Muscle layer of duodenum (tissue), 2 donors: ENCODE measurements around the gene KIAA1328.
"Not testable (repeated sequence)": the region's sequence is repeated elsewhere in the genome, so short reads cannot be mapped to it uniquely, and the experiment has no call there.

ENCODE experiments used
- H3K27ac ChIP-seq: one replicate; pipeline ENCODE4 v1.7.0; 2013; ENCODE audit warnings: mild to moderate bottlenecking, low read length
- H3K27me3 ChIP-seq: one replicate; pipeline ENCODE4 v1.7.0; 2013; ENCODE audit warnings: low read depth, mild to moderate bottlenecking, control low read depth, low read length
- H3K36me3 ChIP-seq, 2 donors: one replicate each; pipeline ENCODE4 v1.7.0; 2013; ENCODE audit warnings: low read length in 2 of 2, control low read depth in 1 of 2, mild to moderate bottlenecking in 1 of 2; ENCODE audit not compliant: insufficient read depth in 2 of 2, control insufficient read depth in 1 of 2
- H3K4me1 ChIP-seq, 2 donors: one replicate each; pipeline ENCODE4 v1.7.0; 2013; ENCODE audit warnings: low read length in 2 of 2, mild to moderate bottlenecking in 2 of 2, control low read depth in 1 of 2, moderate library complexity in 1 of 2; ENCODE audit not compliant: insufficient read depth in 2 of 2, control insufficient read depth in 1 of 2
- H3K4me3 ChIP-seq, 2 donors: one replicate each; pipeline ENCODE4 v1.7.0; 2013; ENCODE audit warnings: low read length in 2 of 2, low read depth in 1 of 2, mild to moderate bottlenecking in 1 of 2
- H3K9me3 ChIP-seq, 2 donors: one replicate each; pipeline ENCODE4 v1.7.0; 2013; ENCODE audit warnings: low read length in 2 of 2, control low read depth in 1 of 2, mild to moderate bottlenecking in 1 of 2; ENCODE audit not compliant: control insufficient read depth in 1 of 2
- donor health status: healthy.

The KIAA1328 gene

DNA sequence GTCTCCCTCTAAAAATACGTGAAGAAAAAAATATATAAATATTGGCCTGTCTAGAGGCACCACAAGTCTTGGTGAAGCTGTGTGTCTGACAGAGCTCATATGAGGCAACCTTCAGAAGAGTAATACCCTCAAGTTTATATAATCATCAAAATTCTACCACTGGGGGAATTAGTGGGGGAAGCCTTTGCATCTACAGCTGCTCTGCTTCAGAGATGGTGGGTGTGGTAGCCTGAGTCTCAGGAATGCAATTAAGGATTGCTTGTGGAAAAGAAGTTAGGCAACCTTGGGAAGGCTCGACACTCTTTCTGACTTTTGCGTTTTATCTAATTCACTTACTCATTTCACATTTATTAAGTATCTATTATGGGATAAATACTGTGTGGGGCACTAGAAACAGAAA, 17.5 kb upstream of the KIAA1328 start:
- H3K9me3 ChIP-seq = no peaks in the 10 kb centered on the region
- peaks cover 0 to 25% of the 10 kb centered on the region in 2 donors for H3K36me3 ChIP-seq
- no peak overlapping the region for H3K27ac ChIP-seq
- H3K4me1 ChIP-seq = peaks cover 0 to 4% of the 10 kb centered on the region in 2 donors
- H3K27me3 ChIP-seq = no peaks in the 10 kb centered on the region
- no peak overlapping the region for H3K4me3 ChIP-seq

DNA sequence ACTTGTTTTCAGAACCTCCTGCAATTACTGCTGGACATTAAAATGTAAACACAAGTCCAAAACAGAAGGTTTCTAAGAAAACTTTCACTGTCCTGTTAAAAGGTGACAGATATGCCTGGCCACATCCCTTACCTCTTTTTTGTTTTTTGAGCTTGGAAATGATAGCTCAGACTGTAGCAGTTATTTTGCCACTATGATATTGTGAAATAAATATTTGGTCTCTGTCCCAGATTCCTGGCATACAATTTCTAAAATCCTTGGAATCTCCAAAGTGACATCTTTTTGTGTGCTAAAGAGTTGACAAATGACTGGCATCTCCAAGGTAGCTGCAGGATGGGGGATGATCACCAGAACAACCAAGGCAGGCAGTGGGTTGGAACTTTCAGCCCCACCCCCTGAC, 17.0 kb upstream of the KIAA1328 start:
- Histone ChIP-seq H3K27me3 (no peaks in the 10 kb centered on the region), H3K27ac (no peak overlapping the region), H3K4me1 (peaks cover 0 to 4% of the 10 kb centered on the region in 2 donors), H3K36me3 (peaks cover 2 to 26% of the 10 kb centered on the region in 2 donors), H3K4me3 (no peak overlapping the region), H3K9me3 (no peaks in the 10 kb centered on the region)

DNA sequence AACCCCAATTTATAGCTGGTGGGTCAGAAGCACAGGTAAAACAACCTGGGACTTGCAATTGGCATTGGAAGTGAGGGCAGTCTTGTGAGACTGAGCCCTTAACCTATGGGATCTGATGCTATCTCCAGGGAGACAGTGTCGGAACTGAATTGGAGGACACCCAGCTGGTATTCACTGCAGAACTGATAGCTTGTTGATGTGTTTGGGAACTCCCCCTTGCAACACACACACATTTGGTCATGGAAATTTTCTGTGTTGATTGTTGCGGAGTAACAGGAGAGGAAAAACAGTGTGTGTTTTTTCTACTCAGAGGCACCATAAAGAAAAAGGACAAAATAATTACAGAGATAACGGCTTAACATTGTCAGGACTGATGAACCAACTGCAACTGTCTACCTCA, 16.2 kb upstream of the KIAA1328 start:
- Histone ChIP-seq H3K36me3 (peaks cover 5 to 24% of the 10 kb centered on the region in 2 donors), H3K27me3 (no peaks in the 10 kb centered on the region), H3K4me3 (no peak overlapping the region), H3K27ac (no peak overlapping the region), H3K4me1 (peaks cover 0 to 4% of the 10 kb centered on the region in 2 donors), H3K9me3 (no peaks in the 10 kb centered on the region)

DNA sequence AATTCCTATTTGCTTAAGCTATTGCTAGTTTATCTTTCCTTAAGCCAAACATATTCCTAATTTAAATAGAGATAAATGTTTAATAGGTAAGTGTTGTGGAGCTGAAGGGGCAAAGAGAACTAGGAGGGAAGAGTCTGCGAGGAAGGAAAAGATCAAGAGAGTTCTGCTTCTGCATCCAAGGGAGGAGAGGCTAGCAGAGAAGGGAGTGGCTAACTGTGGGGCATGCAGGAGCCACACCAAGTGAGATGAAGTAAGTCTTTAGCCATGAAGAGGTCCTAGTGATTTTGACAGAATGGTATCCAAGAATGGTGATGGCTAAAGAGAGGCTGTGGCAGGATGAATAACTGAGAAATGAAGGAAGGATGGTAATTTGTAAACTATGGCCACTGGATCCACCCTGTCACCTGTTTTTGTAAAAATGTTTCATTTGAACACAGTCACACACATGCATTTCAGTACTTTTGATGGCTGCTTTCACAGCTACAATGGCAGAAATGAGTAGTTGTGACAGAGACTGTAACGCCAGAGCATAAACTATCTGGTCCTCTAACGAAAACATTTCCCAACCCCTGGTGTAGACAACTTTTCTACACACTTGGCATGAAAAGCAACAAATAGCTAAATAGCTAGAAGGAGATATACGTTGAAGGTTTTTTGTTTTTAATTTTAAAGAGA, 15.7 kb upstream of the KIAA1328 start:
- Histone ChIP-seq H3K27me3 (no peaks in the 10 kb centered on the region), H3K4me3 (no peak overlapping the region), H3K27ac (no peak overlapping the region), H3K4me1 (peaks cover 0 to 4% of the 10 kb centered on the region in 2 donors), H3K36me3 (peaks cover 5 to 21% of the 10 kb centered on the region in 2 donors), H3K9me3 (no peaks in the 10 kb centered on the region)

DNA sequence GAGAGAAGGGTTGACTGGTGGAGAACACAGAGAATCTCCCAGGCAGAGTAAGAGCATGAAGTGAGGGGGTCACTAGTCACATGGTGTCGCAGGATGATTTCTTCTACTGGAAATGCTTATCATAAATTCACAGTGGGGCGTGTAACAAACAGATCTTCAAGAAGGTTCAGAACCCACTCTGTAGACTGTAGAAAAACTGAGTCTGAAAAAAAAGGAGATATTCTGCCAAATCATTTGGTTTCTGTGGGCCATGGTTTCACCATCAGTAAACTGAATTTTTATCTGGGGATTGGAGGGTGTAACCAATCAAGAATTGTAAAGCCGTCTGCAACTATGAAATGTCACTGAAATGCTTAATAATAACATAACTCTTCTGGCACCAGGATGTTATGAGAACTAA, 15.1 kb upstream of the KIAA1328 start:
- Histone ChIP-seq H3K27me3 (no peaks in the 10 kb centered on the region), H3K4me1 (peaks cover 0 to 4% of the 10 kb centered on the region in 2 donors), H3K4me3 (no peak overlapping the region), H3K36me3 (peaks cover 5 to 26% of the 10 kb centered on the region in 2 donors), H3K27ac (no peak overlapping the region), H3K9me3 (no peaks in the 10 kb centered on the region)

DNA sequence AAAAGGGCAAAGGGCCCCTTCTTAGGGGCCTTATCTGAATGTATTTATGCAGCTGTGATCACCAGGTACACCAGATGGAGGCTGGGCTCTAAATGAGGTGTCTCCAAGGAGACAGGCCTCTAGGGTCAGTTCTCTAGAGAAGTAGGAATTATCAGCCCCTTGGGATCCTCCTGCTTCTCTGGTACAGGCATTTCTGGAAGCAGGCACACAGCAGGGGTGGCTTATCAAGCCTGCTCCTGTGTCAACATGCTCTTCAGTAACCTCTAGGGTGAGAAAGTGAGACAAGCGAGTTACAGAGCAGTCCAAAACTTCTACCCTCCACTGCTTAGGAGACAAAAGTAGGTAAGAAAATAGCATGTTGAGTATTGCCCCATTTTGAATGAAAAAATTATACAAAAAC, 13.9 kb upstream of the KIAA1328 start:
- H3K27ac ChIP-seq = no peak overlapping the region
- H3K9me3 ChIP-seq = no peaks in the 10 kb centered on the region
- H3K27me3 ChIP-seq = no peaks in the 10 kb centered on the region
- H3K4me1 ChIP-seq = peaks cover 0 to 4% of the 10 kb centered on the region in 2 donors
- no peak overlapping the region for H3K4me3 ChIP-seq
- peaks cover 5 to 26% of the 10 kb centered on the region in 2 donors for H3K36me3 ChIP-seq

DNA sequence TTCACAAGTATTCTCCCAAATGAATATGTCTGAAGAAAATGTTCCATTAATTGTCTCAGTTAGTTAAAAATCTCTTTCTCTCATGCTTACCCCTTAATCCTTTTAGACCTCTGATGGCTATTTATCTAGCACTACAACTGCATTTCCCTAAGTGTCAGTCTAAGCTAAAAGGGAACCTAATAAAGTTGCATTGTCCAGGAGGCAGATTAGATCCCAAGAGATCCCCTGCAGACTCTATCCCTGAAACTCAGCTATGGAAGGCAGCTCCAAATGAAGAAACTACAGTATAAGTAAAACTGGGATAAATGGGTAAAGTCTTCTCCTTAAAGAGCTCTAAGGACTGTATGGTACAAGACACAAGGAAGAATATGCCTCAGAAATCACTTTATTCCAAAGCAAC, 12.8 kb upstream of the KIAA1328 start:
- H3K4me3 ChIP-seq, H3K9me3 ChIP-seq, H3K4me1 ChIP-seq, H3K27me3 ChIP-seq, H3K27ac ChIP-seq: not testable (repeated sequence)
- H3K36me3 ChIP-seq = peaks cover 5 to 22% of the 10 kb centered on the region in 2 donors

DNA sequence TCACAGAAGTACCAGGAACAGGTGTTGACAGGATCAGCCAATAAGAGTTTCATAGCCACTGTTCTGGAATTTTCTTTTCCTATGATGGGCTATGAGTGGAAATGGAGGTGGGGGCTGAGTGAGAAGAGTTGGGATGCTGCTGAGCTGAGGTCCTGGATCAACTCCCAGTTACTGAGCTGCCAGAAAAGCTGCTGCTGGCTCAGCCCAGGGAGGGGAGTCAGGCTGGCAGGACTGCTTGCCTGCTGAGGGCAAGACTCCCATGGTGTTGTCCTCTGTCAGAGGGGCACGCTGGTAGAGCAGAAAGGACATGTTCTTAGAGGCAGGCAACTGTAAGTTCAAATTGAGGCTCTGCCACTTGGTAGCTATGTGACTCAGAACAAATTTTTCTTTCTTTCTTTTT, 11.9 kb upstream of the KIAA1328 start:
- Histone ChIP-seq H3K27me3 (no peaks in the 10 kb centered on the region), H3K4me1 (peaks cover 0 to 2% of the 10 kb centered on the region in 2 donors), H3K4me3 (no peak overlapping the region), H3K36me3 (peaks cover 5 to 21% of the 10 kb centered on the region in 2 donors), H3K9me3 (no peaks in the 10 kb centered on the region), H3K27ac (no peak overlapping the region)

DNA sequence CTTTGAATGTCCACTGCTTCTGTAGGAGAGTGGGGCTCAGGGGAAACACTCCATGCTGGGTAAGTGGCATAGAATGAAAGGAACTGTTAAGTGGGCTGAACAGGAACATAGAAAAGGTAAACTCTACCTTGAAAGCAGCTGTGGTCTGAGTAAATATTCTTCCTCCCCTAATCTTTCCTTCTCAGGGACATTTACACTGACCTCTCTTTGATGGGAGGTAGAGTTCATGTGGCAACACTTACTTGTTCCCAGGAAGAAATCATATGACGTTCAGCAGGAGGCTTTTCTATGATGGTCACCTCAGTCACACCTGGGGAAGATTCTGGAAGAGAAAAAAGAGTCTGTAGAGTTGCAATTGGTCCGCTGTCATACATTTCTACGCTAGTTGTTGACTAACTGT, 10.3 kb upstream of the KIAA1328 start:
- H3K27ac ChIP-seq = no peak overlapping the region

DNA sequence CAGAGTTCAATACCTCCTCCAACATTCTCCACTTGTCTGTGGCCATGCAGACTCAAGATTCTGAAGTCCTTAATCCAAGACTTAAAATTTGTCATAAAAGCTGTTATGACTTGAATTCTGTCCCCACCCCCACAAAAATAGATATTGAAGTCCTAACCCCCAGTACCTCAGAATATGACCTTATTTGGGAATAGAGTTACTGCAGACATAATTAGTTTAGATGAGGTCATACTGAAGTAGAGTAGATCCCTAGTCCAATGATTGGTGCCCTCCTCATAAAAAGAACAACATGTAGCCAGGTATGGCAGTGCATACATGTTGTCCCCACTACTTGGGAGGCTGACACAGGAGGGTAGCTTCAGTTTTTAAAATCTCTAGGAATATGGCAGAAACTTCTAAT, 9.3 kb upstream of the KIAA1328 start:
- Histone ChIP-seq H3K27me3 (no peaks in the 10 kb centered on the region), H3K27ac (no peak overlapping the region), H3K4me1 (no peaks in the 10 kb centered on the region)

More for the DNA sequence above, 10.3 kb upstream of the KIAA1328 start:
- no peaks in the 10 kb centered on the region for H3K4me1 ChIP-seq
- no peaks in the 10 kb centered on the region for H3K27me3 ChIP-seq
- H3K36me3 ChIP-seq = peaks cover 5 to 24% of the 10 kb centered on the region in 2 donors
- no peaks in the 10 kb centered on the region for H3K9me3 ChIP-seq
- H3K4me3 ChIP-seq = no peak overlapping the region

DNA sequence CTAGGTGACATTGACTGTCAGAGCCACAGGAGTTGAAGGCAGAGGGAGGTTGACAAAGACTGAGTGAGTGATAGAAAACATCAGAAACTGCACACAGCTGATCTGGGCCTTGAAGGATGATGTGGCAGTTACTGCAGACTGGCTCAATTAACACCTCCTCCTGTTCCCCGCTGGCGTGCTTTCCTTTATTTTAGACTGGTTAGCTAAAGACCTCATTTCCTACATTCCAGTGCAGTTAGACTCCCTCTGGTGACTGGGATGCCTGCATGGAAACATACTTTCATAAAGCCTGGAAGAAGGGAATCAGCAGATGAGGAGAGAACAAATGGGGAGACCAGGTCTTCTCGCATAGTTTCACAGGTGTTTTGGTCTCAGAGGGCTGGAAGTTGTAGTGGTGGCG, 7.2 kb upstream of the KIAA1328 start:
- H3K27me3 ChIP-seq = no peaks in the 10 kb centered on the region
- no peak overlapping the region for H3K27ac ChIP-seq

More for the DNA sequence above, 9.3 kb upstream of the KIAA1328 start:
- no peaks in the 10 kb centered on the region for H3K9me3 ChIP-seq
- peaks cover 5 to 24% of the 10 kb centered on the region in 2 donors for H3K36me3 ChIP-seq
- no peak overlapping the region for H3K4me3 ChIP-seq

DNA sequence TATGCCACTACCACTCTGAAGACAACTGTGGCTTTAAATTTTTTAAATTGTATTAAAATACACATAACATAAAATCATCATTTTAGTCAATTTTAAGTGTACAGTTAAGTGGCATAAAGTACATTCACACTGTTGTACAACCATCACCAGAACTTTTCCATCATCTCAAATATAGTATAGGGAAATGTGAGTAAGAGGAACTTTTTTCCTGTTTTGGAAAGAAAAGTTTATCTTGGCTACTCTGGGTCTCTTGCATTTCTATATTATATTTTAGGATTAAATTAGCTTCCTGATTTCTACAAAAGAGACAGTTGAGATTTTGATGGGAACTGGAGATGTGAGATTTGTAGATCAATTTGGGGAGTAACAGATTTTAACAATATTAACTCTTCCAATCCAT, 3.4 kb upstream of the KIAA1328 start:
- H3K27ac ChIP-seq = no peak overlapping the region
- H3K4me3 ChIP-seq = no peak overlapping the region
- H3K27me3 ChIP-seq = no peaks in the 10 kb centered on the region
- H3K4me1 ChIP-seq = peaks cover 0 to 14% of the 10 kb centered on the region in 2 donors
- no peaks in the 10 kb centered on the region for H3K9me3 ChIP-seq
- H3K36me3 ChIP-seq = peaks cover 0 to 5% of the 10 kb centered on the region in 2 donors

More for the DNA sequence above, 7.2 kb upstream of the KIAA1328 start:
- H3K4me1 ChIP-seq = no peaks in the 10 kb centered on the region
- peaks cover 5 to 20% of the 10 kb centered on the region in 2 donors for H3K36me3 ChIP-seq
- H3K4me3 ChIP-seq = no peak overlapping the region
- H3K9me3 ChIP-seq = no peaks in the 10 kb centered on the region
